ENCODE data around the gene EVI5.
A peak's percentile ranks its signal among the peaks of the same experiment; 100 is the strongest.

EVI5 gene

DNA sequence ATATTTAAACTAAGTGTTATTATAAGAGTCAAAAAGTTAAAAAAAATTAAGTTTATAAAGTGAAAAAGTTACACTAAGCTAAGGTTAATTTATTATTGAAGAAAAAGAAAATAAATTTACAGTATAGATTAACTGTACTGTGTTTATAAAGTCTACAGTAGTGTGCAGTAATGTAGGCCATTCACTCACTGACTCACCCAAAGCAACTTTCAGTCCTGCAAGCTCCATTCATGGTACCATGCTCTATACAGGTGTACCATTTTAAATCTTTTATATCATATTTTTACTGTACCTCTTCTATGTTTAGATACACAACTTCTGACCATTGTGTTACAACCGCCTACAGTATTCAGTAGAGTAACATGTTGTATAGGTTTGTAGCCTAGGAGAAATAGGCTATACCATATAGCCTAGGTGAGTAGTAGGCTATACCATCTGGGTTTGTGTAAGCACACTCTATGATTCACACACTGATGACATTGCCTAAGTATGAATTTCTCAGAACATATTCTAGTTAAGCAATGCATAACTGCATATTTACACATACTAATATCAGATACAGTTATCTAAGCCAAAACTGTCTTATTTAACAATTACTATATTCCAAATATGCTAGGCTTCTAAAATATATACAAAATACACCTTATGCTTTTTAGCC lies 217.6 kb downstream of the EVI5 start:
- Histone ChIP-seq H3K4me3 (ENCODE audit: low read length) (no peak overlapping the region), H3K9ac (ENCODE audit: low read length) (no peak overlapping the region), H3K4me1 (ENCODE audit: control insufficient read depth, insufficient read depth, low read length) (no peaks in the 10 kb centered on the region), H3K9me3 (ENCODE audit: control insufficient read depth, low read length) (no peaks in the 10 kb centered on the region), H3K27me3 (replicated peaks; ENCODE audit: control insufficient read depth, insufficient read depth, low read length) (no peaks in the 10 kb centered on the region), H3K36me3 (ENCODE audit: control insufficient read depth, insufficient read depth, low read length, severe bottlenecking) (peaks cover 3% of the 10 kb centered on the region)
- peak; percentile 55 for DNase-seq (ENCODE audit: low read depth)

DNA sequence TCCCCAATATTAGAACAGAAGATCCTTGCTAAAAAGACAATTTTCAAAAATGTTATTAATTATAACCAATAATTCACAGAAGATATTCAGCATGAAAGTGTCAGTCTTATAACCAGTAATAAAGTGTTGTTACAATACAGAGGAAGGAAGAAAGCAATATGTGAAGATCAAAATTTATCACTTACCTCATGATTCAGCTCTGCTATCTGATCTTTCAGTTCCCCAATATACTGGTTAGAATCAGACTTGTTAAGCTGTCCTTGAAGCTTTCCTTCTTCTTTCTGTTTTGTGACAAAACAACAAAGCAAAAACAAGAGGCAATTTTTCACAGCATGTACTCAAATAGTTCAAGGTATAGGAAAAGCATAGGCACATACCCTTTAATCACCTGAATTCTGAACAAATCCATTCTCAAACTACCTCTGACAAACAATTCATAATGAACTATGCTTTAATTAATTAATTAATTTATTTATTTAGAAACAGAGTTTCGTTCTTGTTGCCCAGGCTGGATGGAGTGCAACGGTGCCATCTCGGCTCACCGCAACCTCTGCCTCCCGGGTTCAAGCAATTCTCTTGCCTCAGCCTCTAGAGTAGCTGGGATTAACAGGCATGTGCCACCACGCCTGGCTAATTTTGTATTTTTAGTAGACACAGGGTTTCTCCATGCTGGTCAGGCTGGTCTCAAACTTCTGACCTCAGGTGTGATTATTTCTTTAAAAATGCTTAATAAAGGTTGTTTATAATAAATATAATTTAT lies 221.3 kb downstream of the EVI5 start:
- H3K9ac ChIP-seq (ENCODE audit: low read length), result no peak overlapping the region
- DNase-seq (ENCODE audit: low read depth), result no peak

DNA sequence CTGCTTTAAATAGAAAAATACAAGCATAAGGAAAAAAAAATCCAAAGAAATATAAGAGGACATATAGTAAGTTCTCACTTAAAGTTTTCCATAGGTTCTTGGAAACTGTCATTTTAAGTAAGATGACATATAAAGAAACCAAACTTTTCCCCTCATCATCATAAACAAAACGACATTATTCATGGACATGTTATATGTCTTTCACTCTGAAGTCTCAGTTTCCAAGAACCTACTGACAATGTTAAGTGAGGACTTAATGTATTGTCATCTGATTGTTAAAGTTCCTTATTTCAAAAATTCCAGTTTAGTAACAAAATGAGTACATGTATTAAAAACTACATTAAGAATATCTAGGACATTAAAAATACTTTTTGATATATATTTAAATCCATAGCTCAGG lies 228.6 kb downstream of the EVI5 start:
- Histone ChIP-seq H3K9me3 (ENCODE audit: control insufficient read depth, low read length) (no peaks in the 10 kb centered on the region), H3K4me1 (ENCODE audit: control insufficient read depth, insufficient read depth, low read length) (no peaks in the 10 kb centered on the region), H3K4me3 (ENCODE audit: low read length) (no peak overlapping the region), H3K9ac (ENCODE audit: low read length) (no peak overlapping the region), H3K36me3 (ENCODE audit: control insufficient read depth, insufficient read depth, low read length, severe bottlenecking) (peaks cover 3% of the 10 kb centered on the region), H3K27me3 (replicated peaks; ENCODE audit: control insufficient read depth, insufficient read depth, low read length) (no peaks in the 10 kb centered on the region)
- DNase-seq (ENCODE audit: low read depth), result no peak

More for the DNA sequence above, 221.3 kb downstream of the EVI5 start:
- Histone ChIP-seq H3K4me3 (ENCODE audit: low read length) (no peak overlapping the region), H3K27me3 (replicated peaks; ENCODE audit: control insufficient read depth, insufficient read depth, low read length) (no peaks in the 10 kb centered on the region), H3K9me3 (ENCODE audit: control insufficient read depth, low read length) (no peaks in the 10 kb centered on the region), H3K4me1 (ENCODE audit: control insufficient read depth, insufficient read depth, low read length) (no peaks in the 10 kb centered on the region), H3K36me3 (ENCODE audit: control insufficient read depth, insufficient read depth, low read length, severe bottlenecking) (no peaks in the 10 kb centered on the region)

DNA sequence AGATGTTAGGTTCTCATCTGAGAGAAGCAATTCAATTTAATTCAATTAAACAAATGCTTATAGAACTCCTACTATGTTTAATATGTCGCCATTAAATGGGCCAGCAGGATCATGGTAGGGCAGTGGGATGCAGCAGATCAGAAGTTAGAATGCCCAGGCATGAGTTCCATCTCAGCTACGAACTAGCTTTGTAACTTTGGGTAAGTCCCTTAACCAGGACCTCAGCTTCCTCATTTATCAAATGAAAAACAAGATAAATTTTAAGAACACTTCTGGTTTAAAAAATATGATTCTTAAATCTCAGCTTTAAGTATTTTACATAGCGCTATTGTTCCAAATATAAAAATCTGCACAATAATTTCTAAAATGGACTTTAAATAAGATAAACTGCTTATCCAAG lies 230.7 kb downstream of the EVI5 start:
- no peaks in the 10 kb centered on the region for H3K4me1 ChIP-seq (ENCODE audit: control insufficient read depth, insufficient read depth, low read length)
- no peaks in the 10 kb centered on the region for H3K27me3 ChIP-seq (replicated peaks; ENCODE audit: control insufficient read depth, insufficient read depth, low read length)
- H3K36me3 ChIP-seq (ENCODE audit: control insufficient read depth, insufficient read depth, low read length, severe bottlenecking), result peaks cover 3% of the 10 kb centered on the region
- DNase-seq (ENCODE audit: low read depth), result no peak
- H3K9me3 ChIP-seq (ENCODE audit: control insufficient read depth, low read length), result no peaks in the 10 kb centered on the region
- H3K9ac ChIP-seq (ENCODE audit: low read length), result no peak overlapping the region
- H3K4me3 ChIP-seq (ENCODE audit: low read length), result no peak overlapping the region

GRCh38 chr1:92551916-92552315 lies 233.0 kb downstream of the EVI5 start:
- Histone ChIP-seq H3K9me3 (ENCODE audit: control insufficient read depth, low read length) (no peaks in the 10 kb centered on the region), H3K9ac (ENCODE audit: low read length) (no peak overlapping the region), H3K4me3 (ENCODE audit: low read length) (no peak overlapping the region), H3K4me1 (ENCODE audit: control insufficient read depth, insufficient read depth, low read length) (no peaks in the 10 kb centered on the region), H3K27me3 (replicated peaks; ENCODE audit: control insufficient read depth, insufficient read depth, low read length) (no peaks in the 10 kb centered on the region), H3K36me3 (ENCODE audit: control insufficient read depth, insufficient read depth, low read length, severe bottlenecking) (peaks cover 3% of the 10 kb centered on the region)
- no peak for DNase-seq (ENCODE audit: low read depth)

GRCh38 chr1:92544756-92545165 lies 240.1 kb downstream of the EVI5 start:
- no peaks in the 10 kb centered on the region for H3K9me3 ChIP-seq (ENCODE audit: control insufficient read depth, low read length)
- no peak overlapping the region for H3K9ac ChIP-seq (ENCODE audit: low read length)
- peaks cover 5% of the 10 kb centered on the region for H3K36me3 ChIP-seq (ENCODE audit: control insufficient read depth, insufficient read depth, low read length, severe bottlenecking)
- no peaks in the 10 kb centered on the region for H3K27me3 ChIP-seq (replicated peaks; ENCODE audit: control insufficient read depth, insufficient read depth, low read length)
- no peak overlapping the region for H3K4me3 ChIP-seq (ENCODE audit: low read length)
- no peak for DNase-seq (ENCODE audit: low read depth)
- H3K4me1 ChIP-seq (ENCODE audit: control insufficient read depth, insufficient read depth, low read length), result no peaks in the 10 kb centered on the region

DNA sequence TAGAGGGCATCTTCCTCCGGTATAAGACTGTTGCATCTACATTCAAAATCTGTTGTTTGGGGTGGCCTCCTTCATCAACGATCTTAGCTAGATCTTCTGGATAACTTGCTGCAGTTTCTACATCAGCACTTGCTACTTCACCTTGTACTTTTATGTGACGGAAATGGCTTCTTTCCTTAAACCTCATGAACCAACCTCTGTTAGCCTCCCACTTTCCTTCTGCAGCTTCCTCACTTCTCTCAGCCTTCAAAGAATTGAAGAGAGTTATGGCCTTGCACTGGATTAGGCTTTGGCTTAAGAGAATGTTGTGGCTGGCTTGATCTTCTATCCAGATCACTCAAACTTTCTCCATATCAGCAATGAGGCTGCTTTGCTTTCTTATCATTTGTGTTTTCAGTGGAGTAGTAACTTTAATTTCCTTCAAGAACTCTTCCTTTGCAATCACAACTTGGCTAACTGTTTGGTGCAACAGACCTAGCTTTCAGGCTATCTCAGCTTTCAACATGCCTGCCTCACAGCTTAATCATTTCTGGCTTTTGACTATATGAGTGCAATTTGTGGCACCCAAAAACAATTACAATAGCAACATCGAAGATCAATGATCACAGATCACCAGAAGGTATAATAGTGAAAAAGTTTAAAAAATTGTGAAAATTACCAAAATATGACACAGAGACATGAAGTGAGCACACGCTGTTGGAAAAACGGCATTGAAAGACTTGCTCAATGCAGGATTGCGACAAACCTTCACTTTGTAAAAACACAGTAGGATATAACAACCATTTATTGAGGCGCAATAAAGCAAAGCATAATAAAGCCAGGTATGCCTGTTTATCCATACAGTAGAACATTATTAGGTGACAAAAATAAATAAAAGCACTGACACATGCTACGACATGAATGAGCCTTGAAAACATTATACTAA lies 241.5 kb downstream of the EVI5 start:
- Histone ChIP-seq H3K4me3 (ENCODE audit: low read length) (no peak overlapping the region), H3K36me3 (ENCODE audit: control insufficient read depth, insufficient read depth, low read length, severe bottlenecking) (peaks cover 5% of the 10 kb centered on the region), H3K27me3 (replicated peaks; ENCODE audit: control insufficient read depth, insufficient read depth, low read length) (no peaks in the 10 kb centered on the region), H3K9me3 (ENCODE audit: control insufficient read depth, low read length) (no peaks in the 10 kb centered on the region), H3K9ac (ENCODE audit: low read length) (no peak overlapping the region), H3K4me1 (ENCODE audit: control insufficient read depth, insufficient read depth, low read length) (no peaks in the 10 kb centered on the region)
- no peak for DNase-seq (ENCODE audit: low read depth)

DNA sequence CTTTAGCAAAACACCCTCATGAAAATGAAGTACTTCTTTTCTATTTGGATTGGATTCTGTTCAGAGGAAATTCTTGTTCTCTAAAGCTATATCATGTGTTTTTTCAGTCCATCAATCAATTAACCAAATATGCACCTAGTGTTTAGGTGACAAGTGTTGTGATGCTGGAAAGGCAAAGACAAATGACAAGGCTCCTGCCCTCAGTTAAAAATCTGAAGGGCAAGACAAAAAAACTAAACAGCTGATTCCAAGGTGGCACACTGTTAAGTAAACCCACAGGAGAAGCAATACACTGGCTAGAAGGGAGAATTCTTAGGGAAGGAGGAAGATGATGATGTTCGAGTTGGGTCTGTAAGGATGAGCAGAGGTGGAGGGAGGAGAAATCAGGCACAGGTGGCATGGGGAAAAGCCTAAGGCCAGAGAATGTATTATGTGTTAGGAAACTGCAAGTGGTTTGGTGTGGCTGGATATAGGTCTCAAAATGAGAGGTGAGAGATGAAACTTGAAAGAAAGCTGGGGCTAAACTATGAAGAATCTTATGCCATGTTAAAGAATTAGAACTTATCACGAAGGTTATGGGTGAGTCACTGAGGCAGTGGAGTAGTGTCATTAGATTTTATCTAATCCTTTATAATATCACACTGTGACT lies 246.4 kb downstream of the EVI5 start:
- Histone ChIP-seq H3K4me3 (ENCODE audit: low read length) (no peak overlapping the region), H3K4me1 (ENCODE audit: control insufficient read depth, insufficient read depth, low read length) (peaks cover 16% of the 10 kb centered on the region), H3K36me3 (ENCODE audit: control insufficient read depth, insufficient read depth, low read length, severe bottlenecking) (peaks cover 5% of the 10 kb centered on the region), H3K9ac (ENCODE audit: low read length) (no peak overlapping the region), H3K9me3 (ENCODE audit: control insufficient read depth, low read length) (no peaks in the 10 kb centered on the region), H3K27me3 (replicated peaks; ENCODE audit: control insufficient read depth, insufficient read depth, low read length) (no peaks in the 10 kb centered on the region)
- DNase-seq (ENCODE audit: low read depth), result no peak

DNA sequence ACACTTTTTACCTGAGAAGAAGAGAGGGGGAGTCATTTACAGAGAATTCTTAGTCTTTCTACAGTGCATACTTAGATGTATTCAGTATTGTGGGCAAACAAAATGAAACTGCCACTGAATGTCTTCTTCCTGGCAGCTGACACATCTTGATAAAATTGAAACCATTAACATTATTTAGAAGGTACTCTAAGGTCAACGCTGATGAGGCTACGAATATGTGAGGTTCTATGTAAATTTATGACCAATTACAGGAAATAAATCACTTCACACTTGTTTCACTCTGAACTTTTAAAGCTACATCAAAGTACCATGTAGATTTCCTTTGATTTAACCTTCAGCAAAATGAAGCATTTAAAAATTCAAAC lies 246.9 kb downstream of the EVI5 start:
- DNase-seq (ENCODE audit: low read depth), result no peak
- Histone ChIP-seq H3K4me3 (ENCODE audit: low read length) (no peak overlapping the region), H3K4me1 (ENCODE audit: control insufficient read depth, insufficient read depth, low read length) (peaks cover 16% of the 10 kb centered on the region), H3K36me3 (ENCODE audit: control insufficient read depth, insufficient read depth, low read length, severe bottlenecking) (peaks cover 5% of the 10 kb centered on the region), H3K9ac (ENCODE audit: low read length) (no peak overlapping the region), H3K27me3 (replicated peaks; ENCODE audit: control insufficient read depth, insufficient read depth, low read length) (no peaks in the 10 kb centered on the region), H3K9me3 (ENCODE audit: control insufficient read depth, low read length) (no peaks in the 10 kb centered on the region)

DNA sequence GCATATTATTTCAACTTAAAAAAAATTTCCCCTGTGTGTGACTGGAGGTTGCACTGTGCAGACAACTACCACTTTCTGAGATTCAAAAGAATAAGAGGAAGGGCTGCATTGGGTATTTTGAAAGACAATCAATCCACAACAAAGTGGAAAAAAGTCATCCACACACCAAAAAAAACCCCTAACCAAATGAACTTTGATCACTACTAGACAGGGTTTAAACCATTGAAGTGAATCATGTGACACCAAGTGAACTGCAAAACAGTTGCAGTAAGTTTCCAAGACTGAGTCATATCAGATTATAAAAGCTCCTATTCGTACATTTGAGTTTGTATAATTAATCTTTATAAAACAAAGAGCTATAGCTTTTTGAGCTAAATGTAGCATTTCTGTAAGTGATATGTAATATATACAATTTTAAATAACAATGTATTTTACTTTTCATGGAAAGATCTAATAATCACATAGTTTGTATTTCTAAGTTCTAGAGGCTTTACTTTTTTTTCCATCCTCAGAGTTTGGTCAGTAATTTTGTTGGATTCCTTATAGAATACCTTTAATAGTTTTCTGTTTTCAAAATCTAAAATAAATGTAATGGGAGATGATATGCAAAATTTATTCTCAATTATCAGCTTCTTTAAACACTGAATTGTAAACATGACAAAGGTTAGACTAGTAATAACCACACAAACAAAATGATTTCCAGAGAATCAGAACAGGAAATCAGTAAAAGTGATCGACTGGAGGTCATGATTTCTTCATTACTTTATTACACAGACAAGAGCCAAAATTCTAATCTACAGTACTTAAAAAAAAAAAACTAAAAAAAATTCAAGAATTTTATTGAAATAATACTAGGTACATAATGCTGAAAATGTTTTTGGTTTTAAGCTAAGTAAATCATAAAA lies 247.7 kb downstream of the EVI5 start:
- Histone ChIP-seq H3K9ac (ENCODE audit: low read length) (no peak overlapping the region), H3K27me3 (replicated peaks; ENCODE audit: control insufficient read depth, insufficient read depth, low read length) (no peaks in the 10 kb centered on the region), H3K9me3 (ENCODE audit: control insufficient read depth, low read length) (no peaks in the 10 kb centered on the region), H3K4me1 (ENCODE audit: control insufficient read depth, insufficient read depth, low read length) (peaks cover 16% of the 10 kb centered on the region), H3K36me3 (ENCODE audit: control insufficient read depth, insufficient read depth, low read length, severe bottlenecking) (peaks cover 5% of the 10 kb centered on the region), H3K4me3 (ENCODE audit: low read length) (peak overlapping the region; percentile 27)
- peak; percentile 18 for DNase-seq (ENCODE audit: low read depth)
